ENCODE data around the gene EYA4. TPM values are rescaled to one million over a fixed set of nuclear protein-coding genes. Genes with fewer than 3 reads are reported as not detected.

The EYA4 gene
- total RNA-seq, 2 donors from 2014 or later, result 7.2 to 8.5 TPM

GRCh38 chr6:133478673-133479072 is 237.5 kb downstream of the EYA4 start:
- intact Hi-C loops (cut with DNase I), result no loop called here
- ATAC-seq (no peak), DNase-seq (no peak)

DNA sequence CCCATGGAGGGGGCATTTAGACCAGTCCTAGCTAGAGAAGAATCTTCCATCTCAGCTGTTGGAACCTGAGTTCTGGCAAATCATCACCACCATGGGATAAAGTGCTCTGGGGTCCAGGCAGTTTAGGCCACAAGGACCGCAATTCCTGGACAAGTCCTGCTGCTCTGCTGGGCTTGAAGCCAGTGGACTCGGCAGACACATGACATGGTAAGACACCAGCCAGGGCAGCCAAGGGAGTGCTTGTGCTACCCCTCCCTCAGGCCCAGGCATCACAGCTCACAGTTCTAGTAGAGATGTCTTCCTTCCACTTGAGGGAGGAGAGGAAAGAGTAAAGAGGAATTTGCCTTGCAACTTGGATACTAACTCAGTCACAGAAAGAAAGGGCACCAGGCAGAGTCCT is 246.0 kb downstream of the EYA4 start:
- intact Hi-C loops (cut with DNase I), result no loop called here
- DNase-seq (no peak), ATAC-seq (peak in 1 of 2 donors; percentile 27)

DNA sequence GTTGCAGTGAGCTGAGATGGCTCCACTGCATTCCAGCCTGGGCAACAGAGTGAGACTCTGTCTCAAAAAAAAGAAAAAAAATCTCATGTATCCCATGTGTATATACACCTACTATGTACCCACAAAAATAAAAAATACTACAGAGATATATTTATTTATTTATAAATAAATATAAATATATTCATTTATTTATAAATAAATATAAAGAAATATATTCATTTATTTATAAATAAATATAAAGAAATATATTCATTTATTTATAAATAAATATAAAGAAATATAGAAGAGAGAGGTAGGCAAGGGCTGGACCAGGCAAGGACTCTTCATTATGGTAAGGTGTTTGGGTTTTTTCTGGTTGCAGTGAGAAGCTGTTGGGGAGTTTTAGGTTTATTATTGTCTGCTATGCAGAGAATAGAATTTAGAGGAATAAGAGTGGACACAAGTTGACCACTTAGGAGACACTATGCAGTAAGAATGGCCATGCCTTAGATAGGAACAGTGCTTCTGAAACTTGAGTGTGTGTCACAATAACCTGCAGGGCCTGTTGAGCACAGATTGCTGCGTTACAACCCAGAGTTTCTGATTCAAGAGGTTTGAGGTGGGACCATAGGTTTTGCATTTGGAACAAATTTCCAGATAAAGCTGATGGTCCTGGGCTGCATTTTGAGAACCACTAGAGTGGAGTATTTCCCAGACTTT is 254.2 kb downstream of the EYA4 start:
- ATAC-seq, result no peak
- intact Hi-C loops (cut with DNase I), result no loop called here
- no peak for DNase-seq

- intact Hi-C loops (cut with DNase I), result no loop called here
- no peak for ATAC-seq
- DNase-seq, result no peak
Measured at GRCh38 chr6:133499662-133500061, 258.5 kb downstream of the EYA4 start.

DNA sequence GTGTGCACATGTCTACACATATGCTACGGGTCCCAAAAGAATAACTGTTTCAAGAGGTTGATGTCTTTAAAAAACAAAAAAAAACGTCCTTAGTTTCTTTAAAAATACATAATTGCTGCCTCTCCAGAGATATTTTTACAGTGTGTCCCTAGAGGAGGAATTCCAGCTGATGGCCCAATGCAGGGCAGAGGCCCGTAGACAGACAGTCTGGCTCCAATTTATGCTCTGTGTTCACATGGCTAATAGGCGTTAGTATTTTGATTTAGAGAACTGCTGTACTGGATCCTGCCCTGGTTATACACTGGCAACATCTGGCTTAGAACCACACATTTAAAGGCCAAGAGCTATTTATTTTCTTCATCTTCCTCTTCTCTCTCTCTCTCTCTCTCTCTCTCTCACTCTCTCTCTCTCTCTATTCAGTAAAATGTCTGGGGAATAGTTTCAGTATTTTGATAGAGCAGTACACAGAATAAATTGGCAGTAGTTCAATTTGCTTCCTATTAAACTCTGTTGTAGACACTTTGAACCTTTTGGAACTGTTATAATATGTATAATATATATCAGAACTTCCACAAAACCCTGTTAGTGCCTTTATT is 260.6 kb downstream of the EYA4 start:
- ATAC-seq (peak; percentile 51 to 70), DNase-seq (no peak)
- intact Hi-C loops (cut with DNase I), result no loop called here

- DNase-seq (peak; percentile 28), ATAC-seq (peak; percentile 76 to 93)
- intact Hi-C loops (cut with DNase I), result no loop called here
Measured at GRCh38 chr6:133502441-133503335, 261.5 kb downstream of the EYA4 start.

GRCh38 chr6:133503336-133503729 is 262.2 kb downstream of the EYA4 start:
- no peak for DNase-seq
- intact Hi-C loops (cut with DNase I), result no loop called here
- ATAC-seq, result no peak

DNA sequence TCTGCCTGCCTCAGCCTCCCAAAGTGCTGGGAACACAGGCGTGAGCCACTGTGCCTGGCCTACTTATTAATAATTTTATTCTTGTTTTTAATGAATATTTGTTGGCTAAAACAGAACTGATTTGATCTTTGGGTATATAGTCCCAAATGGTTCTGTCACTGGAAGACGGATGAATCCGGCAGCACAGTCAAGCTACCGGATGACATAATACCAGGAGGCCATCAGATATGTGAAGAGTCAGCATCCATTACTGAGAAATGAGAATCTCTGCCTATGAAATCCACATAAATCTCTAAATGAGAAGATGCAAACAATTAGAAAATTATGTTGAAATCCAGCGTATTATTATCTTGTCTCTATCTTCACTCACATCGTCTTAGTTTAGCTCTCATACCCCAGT is 263.0 kb downstream of the EYA4 start:
- intact Hi-C loops (cut with DNase I), result no loop called here
- DNase-seq (no peak), ATAC-seq (no peak)

DNA sequence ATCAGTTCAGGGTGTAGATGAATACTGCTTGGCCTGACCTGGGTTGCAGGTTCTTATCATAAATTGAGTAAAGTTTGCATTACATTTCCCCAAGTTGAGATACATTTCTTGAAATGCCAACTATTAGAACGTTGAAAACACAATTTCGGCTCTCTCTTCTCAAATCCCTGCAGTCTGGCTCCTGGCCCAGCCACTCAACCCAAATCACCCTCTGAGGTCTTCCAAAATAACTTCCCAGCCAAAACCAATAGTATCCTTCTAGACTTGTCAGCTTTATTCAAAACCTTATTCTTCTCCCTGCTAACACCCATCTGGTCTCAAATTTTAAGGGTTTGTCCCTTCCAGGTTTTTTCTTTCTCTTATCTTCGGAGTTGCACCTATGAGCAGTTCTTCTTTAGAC is 263.6 kb downstream of the EYA4 start:
- DNase-seq (peak; percentile 24), ATAC-seq (no peak)
- intact Hi-C loops (cut with DNase I), result loop anchor here in 1 of 2 donors (5.0 kb wide), 1 partner anchor 317 kb away; no protein-coding TSS in a partner anchor

DNA sequence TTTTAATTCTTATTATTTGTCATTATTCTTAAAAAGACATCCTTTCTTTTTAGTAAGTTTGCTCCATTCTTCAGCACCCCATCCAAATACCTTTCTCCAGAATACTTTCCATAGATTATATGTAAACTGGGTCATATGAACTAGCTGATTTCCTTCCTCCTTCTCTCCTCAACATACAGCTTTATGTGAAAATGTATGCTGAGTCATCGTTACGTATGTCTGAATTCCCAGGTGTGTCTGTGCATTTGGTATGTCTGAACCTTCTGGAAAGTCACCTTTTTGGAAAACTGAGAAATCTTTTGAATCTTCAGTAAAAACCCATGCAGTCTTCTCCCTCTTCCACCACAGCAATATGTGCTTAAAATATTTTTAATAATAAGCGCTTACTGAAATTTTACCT is 264.5 kb downstream of the EYA4 start:
- no peak for ATAC-seq
- intact Hi-C loops (cut with DNase I), result loop anchor here in 1 of 2 donors (5.0 kb wide), 1 partner anchor 318 kb away; no protein-coding TSS in a partner anchor
- DNase-seq, result no peak

- intact Hi-C loops (cut with DNase I), result loop anchor here in 1 of 2 donors (5.0 to 10.0 kb wide), 2 partner anchors 550 to 678 kb away; no protein-coding TSS in a partner anchor
- ATAC-seq, result peak in 1 of 2 donors; percentile 57
- peak; percentile 37 for DNase-seq
Measured at GRCh38 chr6:133512410-133513016, 271.4 kb downstream of the EYA4 start.

DNA sequence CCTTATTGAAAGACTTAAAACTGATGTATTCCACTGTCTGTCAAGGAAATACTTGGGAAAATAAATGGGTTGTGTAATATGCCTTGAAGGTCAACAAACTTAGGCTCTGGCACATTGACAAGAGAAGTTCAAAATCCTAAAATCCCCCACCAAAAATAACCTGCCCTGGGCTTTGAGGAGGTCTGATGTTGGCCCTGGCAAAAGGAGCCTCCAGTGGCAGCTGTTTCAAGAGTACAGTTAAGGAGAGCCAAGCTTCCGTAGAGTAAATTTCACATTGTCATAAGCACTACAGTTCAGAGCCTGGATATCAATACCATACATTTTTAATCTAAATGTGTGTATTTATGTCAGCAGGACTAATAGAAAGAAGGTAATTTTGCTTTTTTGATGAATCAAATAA is 282.7 kb downstream of the EYA4 start:
- no peak for DNase-seq
- no peak for ATAC-seq
- intact Hi-C loops (cut with DNase I), result no loop called here

DNA sequence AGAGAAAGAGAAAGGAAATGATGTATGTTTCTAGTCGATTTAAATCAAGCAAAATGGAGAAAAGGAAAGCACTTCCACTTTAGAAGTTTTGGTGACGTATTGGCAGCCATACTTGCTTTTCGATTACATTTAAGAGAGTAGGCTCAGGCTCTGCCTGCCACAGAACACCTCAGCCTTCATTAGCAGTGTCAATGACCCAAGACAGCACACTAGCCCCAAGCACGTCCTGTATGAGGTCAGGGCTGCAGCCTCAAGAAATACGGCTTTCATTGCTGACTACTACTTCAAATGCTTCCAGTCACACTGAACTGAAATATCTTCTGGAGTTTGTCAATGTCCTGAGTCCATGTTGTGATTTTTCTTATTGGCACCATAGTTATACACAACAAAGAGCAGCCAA is 285.3 kb downstream of the EYA4 start:
- DNase-seq (no peak), ATAC-seq (no peak)
- intact Hi-C loops (cut with DNase I), result no loop called here

DNA sequence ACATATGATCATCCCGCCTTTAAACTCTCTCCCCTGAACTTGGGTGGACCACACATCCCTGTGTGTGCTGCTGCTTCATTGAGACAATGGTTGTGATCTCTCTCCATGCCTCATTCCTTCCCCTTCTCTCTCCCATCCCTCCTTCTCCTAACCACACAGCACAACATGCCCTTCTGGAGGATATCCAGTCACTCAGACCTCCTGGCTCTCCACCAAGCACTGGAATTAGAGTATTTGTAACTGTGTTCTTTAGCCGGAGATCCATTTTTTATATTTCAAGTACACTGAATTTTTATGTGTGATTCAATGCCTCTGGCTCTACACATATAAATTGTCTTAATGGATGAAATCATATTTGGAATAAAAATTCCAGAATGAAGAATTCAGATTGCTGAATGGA is 287.4 kb downstream of the EYA4 start:
- DNase-seq, result no peak
- intact Hi-C loops (cut with DNase I), result no loop called here
- ATAC-seq, result no peak

GRCh38 chr6:133532908-133533307 is 291.8 kb downstream of the EYA4 start:
- ATAC-seq (no peak), DNase-seq (no peak)
- intact Hi-C loops (cut with DNase I), result no loop called here

DNA sequence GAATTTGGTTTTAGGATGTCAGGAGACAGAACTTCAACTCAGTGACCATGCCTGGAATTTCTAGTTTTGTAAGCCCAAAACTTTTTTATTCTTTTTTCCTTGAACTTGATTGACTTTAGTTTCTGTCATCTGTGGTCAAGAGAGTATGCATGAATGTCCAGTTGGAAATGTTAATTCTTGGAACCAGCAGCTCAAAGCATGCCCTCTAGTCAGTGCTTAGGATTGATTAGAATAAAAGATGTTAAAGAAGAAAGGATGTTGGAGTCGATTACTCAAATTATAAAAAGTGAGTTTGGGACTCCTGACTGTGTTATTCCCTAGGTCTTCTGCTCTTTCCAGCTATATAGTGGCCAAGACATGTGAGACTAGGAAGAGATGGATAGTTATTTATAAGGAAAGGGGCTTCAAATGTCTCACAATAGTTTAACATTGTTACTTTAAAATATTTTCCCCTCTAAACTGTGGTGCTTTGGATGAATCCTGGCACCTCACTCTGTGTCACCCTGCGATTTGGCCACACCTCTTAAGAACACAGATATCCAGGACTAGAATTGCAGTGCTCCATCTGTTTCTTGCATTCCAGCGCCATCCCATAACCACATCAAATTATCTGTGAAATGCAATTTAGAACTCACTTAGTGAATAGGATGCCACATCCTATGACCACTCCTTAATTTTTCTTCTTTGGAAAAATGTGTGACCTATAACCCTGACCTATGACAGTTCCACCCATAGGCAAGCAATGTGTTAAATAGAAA is 298.5 kb downstream of the EYA4 start:
- ATAC-seq (no peak), DNase-seq (no peak)
- intact Hi-C loops (cut with DNase I), result no loop called here

DNA sequence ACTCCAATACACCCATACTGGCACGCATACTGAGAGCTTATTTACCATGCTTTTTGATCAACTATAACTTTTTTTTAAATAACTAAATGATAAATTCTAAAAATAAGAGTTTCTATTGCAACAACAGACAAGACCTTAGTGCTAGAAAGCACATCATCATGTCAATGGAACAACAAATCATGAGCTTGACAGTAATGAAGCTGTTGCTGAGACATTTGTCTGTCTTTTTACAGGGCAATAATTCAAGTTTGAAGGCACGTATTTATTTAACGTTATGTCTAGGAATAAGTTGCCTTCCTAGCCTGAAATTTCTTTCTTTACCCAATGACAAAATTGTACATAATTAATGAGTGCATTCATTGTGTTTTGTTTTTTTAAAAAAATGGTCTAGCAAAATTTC is 299.2 kb downstream of the EYA4 start:
- intact Hi-C loops (cut with DNase I), result no loop called here
- ATAC-seq (no peak), DNase-seq (no peak)

- intact Hi-C loops (cut with DNase I), result no loop called here
- no peak for ATAC-seq
- DNase-seq, result no peak
Measured at GRCh38 chr6:133541040-133541439, 299.9 kb downstream of the EYA4 start.
